DMS 273 treated with DMSO at 0.1 percent for 48 hours (cell line): Measurements from ENCODE around the gene FGF3.

Source experiments
- DNase-seq: peaks from one replicate; lab custom pipeline; 2025; lab: John Stamatoyannopoulos, UW

The FGF3 gene

GRCh38 chr11:69803604-69804218, 15.5 kb downstream of the FGF3 start:
- DNase-seq, result no peak

GRCh38 chr11:69803022-69803421, 16.2 kb downstream of the FGF3 start:
- no peak for DNase-seq

GRCh38 chr11:69802590-69802989, 16.6 kb downstream of the FGF3 start:
- DNase-seq, result no peak

GRCh38 chr11:69801513-69802335, 17.5 kb downstream of the FGF3 start:
- DNase-seq, result no peak

- DNase-seq, result no peak
These were observed 18.9 kb downstream of the FGF3 start for GRCh38 chr11:69800278-69800677.

- no peak for DNase-seq
These were observed 19.6 kb downstream of the FGF3 start for GRCh38 chr11:69799582-69799981.

- no peak for DNase-seq
These were observed 20.1 kb downstream of the FGF3 start for GRCh38 chr11:69799097-69799496.

GRCh38 chr11:69797737-69798528, 21.3 kb downstream of the FGF3 start:
- no peak for DNase-seq

GRCh38 chr11:69797156-69797555, 22.1 kb downstream of the FGF3 start:
- DNase-seq, result no peak

GRCh38 chr11:69796063-69796462, 23.2 kb downstream of the FGF3 start:
- no peak for DNase-seq

- DNase-seq, result no peak
These were observed 27.7 kb downstream of the FGF3 start for GRCh38 chr11:69791276-69792180.

- DNase-seq, result no peak
These were observed 30.3 kb downstream of the FGF3 start for GRCh38 chr11:69788956-69789355.

- DNase-seq, result no peak
These were observed 31.3 kb downstream of the FGF3 start for GRCh38 chr11:69787906-69788305.

- no peak for DNase-seq
These were observed 31.8 kb downstream of the FGF3 start for GRCh38 chr11:69787457-69787856.

- DNase-seq, result no peak
These were observed 38.0 kb downstream of the FGF3 start for GRCh38 chr11:69781241-69781640.

- DNase-seq, result no peak
These were observed 40.8 kb downstream of the FGF3 start for GRCh38 chr11:69778373-69778772.

GRCh38 chr11:69775163-69775755, 44.0 kb downstream of the FGF3 start, which contains the start of gene FGF4:
Gene FGF4, minus strand, starts transcription at chr11:69775341. Its CDS starts 257 bp downstream, at chr11:69775084.
- DNase-seq, result no peak

GRCh38 chr11:69774354-69775162, 44.7 kb downstream of the FGF3 start:
- DNase-seq, result no peak

- no peak for DNase-seq
These were observed 45.4 kb downstream of the FGF3 start for GRCh38 chr11:69773626-69774353.

- no peak for DNase-seq
These were observed 47.8 kb downstream of the FGF3 start for GRCh38 chr11:69771466-69771865.
